GM19395 (cell line): Measurements from ENCODE around the gene SLC26A9.

Experiments used
- ATAC-seq: cut with Tn5 transposase; IDR thresholded peaks from one replicate; pipeline ENCODE4 v1.9.1; 2021; ENCODE audit warnings: mild to moderate bottlenecking, moderate library complexity; ENCODE audit not compliant: unreplicated experiment

The SLC26A9 gene, protein sequence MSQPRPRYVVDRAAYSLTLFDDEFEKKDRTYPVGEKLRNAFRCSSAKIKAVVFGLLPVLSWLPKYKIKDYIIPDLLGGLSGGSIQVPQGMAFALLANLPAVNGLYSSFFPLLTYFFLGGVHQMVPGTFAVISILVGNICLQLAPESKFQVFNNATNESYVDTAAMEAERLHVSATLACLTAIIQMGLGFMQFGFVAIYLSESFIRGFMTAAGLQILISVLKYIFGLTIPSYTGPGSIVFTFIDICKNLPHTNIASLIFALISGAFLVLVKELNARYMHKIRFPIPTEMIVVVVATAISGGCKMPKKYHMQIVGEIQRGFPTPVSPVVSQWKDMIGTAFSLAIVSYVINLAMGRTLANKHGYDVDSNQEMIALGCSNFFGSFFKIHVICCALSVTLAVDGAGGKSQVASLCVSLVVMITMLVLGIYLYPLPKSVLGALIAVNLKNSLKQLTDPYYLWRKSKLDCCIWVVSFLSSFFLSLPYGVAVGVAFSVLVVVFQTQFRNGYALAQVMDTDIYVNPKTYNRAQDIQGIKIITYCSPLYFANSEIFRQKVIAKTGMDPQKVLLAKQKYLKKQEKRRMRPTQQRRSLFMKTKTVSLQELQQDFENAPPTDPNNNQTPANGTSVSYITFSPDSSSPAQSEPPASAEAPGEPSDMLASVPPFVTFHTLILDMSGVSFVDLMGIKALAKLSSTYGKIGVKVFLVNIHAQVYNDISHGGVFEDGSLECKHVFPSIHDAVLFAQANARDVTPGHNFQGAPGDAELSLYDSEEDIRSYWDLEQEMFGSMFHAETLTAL

DNA sequence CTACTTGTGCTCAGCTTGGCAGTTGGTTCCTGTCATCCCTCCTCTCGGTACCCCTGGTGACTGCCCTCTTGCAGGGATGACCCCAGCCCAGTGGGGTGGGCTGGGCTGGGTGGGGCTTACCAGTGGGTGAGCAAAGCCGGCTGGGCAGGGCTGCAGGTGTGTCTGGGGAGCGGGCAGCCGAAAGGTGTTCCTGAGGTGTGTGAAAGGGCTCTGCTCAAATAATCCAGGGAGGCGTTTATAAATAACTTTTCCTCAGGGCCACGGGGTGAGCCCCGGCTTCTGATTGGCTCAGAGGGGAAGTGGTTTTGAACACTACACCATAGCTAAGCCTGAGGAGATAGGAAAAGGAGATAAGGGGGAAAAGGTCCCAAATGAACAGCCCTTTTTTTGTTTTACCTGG, at the start of gene SLC26A9:
TSS of gene SLC26A9 (minus strand) at position 212 of the 400 bp plus-strand sequence. CDS start 7,636 bp downstream, outside the sequence.
- no peak for ATAC-seq

DNA sequence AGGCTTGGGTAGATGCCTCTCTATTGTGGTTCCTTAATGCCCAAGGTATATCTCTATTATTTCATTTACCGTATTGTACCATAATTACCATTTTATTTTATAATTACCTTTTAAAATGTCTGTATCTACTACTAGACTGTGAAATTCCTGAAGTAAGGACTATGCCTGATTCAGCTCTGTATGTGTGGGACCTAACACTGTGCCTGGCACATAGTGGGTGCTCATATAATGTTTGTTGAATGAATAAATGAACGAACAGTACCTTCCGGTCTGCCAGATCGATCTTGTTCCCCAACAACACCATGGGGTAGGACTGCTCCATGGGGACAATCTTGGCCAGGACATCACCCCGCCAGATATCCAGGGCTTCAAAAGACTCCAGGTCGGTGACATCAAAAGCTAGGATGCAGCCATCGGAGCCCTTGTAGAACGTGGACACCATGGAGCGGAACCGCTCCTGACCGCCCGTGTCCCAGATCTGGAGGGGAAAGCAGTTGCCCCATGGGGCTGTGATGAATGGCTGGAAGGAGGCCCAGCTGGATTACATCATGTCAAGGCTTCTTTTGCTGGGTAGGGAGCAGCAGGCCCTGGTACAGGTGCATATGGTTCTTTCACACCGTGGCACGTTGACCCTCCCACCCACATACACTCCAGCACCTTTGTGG, 49.1 kb upstream of the SLC26A9 start:
- ATAC-seq: no peak

DNA sequence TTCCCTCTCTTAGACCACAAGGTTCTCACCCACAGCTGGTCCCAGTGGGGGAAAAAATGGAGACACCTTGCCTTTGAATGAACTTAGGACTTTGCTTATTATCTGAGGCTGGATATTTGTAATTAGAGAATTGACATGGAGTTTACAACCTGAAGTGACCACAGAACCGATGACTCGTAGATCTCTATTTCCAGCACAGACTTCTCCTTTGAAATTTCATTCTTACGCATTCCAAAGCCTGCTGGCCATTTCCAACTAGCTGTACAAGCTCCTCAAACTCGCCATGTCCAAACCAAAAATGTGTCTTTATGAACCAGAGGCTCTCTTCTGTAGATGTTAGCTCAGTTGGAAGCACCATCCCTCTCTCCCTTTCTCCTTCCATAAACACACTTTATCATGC, 48.0 kb upstream of the SLC26A9 start:
- ATAC-seq: no peak

DNA sequence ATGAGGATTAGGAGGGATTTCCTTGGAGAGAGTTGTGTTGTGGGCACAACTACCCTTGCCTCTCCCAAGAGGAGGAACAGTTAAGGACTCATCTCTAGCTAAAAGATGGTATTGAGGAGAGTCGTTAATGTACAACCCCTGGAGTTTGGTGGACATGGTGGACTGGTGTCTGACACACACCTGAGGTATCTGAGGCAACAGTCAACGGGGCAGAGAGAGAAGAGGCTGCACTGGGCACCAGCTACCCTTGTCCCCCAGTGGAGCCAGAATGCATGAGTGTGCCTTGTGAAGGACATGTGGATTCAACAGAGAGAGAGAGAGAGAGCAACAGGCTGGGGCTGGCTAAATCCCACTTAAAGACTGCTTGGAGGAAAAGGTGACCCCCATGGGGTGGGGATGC, 47.0 kb upstream of the SLC26A9 start:
- ATAC-seq: no peak

DNA sequence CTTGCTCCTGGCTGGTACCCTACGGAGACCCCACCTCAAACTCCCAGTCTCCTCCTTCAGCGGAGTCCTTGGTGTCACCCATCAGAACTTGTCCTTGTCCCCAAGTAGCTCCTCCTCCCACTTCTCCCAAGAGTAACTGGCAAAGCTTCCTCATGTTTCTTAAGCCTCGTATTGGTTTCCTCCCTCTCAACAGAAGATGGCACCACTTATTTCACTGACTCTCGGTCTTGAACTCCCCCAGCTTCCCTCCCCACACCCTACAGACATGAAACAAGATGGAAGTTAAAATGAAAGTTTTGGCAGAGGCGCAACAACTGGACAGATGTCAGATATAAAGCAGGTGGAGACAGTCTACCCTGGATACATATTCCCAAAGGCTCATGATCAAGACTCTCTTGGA, 46.5 kb upstream of the SLC26A9 start:
- no peak for ATAC-seq

DNA sequence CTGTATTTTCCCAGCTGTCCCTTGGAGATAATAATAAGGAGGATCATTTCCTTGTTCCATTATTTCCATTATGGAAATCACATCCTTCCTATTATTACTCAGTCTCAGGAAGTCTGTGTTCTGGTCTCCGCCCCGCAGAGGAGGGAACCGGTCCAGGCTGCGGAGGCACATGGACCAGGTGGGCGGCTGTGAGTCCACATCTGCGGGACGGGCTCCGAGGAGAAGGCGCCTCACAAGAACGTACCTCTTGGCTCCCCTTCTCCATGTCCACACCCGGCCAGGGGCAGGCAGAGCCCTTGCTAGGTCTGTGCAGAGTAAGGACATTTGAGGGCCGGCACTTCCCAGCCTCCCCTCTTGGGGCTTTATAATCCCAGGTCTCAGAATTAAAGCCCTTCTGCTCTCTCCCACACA, 45.3 kb upstream of the SLC26A9 start:
- no peak for ATAC-seq

DNA sequence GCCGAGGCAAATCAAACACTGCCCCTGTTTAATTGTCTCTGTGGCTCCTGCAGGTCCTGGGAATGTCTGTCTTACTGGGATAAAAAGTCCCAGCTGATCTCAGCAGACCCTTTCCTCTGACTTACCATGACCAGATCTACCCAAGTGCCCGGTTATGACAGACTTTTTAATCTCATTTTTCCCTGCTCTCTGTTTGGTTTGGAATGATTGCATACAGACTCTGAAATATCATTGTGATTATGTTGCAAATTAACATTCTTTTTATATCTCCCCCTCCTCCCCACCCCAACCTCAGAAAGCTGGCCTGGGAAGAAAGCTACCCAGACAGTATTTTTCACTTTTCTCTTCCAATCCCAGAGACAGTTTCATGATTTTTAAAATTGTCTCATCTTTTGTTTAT, 43.6 kb upstream of the SLC26A9 start:
- no peak for ATAC-seq

DNA sequence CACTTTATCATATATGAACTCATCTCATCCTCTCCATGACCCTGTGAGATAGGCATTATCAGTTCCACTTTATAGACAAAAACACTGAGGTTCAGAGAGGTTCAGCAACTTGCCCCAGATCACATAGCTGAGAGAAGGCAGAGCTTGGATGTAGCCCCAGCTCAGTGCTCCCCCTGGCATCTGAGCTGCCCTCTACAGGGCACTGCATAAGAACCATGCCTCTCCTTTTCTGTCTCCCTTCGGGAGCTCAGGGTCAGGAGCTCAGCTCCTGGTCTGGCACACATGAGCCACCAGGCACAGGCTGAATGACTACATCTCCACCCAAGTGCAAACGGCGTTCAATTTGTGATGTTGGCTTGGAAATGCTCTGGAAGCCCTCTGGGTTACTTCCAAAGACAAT, 43.0 kb upstream of the SLC26A9 start:
- no peak for ATAC-seq

DNA sequence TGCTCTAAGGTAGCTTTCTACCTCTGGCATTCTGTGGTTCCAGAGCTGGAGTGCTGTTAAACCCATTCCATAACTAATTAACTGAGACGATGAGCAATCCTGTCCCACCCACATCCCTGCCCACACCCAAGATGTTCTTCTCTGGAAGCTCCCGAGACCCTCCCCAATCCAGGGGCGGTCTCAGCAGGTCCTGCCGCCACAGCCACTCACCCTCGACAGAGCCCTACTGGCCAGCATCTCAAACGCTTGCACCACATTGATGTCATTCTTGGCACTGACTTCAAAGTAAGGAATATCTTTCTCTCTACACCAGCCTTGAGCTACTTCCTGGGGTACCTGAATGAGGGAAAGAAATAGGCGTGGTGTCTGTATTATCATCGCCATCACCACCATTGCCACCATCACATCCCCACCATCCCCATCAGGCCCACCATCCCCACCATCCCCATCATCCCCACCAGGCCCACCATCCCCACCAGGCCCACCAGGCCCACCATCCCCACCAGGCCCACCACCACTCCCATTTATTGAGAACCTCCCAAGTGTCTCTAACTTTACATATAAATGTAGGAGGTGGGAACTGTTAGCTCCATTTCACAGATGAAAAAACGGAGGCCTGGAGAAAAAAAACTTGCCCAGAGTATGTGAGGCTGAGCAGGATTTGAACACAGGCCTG, 42.2 kb upstream of the SLC26A9 start:
- no peak for ATAC-seq

DNA sequence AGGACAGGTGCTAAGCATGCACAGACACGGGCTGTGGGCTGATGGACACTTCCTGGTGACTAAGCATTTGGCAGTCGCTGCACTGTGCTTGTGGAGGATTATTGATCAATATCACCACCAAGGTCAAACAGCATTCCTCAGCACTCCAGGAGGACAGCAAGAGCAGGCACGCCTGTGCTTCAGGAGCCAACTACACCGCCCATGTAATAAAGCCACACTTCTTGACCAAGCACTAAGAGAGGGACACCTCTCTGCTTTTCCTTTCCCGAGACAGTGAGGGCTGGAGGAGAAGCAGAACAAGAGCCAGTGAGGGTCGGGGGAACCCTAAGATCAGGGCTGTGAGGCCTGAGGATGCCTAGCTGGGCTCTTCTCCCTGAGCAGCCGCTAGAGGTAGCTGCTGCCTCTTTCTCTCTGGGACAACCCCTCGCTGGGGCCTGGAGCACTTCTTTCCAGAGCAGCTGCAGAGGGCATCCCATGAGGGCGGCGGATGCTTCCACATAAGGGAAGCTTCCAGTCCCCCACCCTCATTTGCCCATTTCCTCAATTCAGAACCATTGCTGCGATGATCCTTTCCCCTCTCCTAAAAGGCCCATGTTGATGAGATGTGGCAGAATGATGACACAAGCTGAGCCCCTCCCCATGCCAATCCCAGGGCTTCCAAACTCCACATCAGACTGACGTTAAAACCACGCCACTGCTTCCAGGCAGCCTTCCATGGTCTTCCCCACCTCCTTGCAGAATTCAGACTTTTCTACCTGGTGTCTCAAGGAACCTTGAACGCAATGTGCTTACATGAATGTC, 40.9 kb upstream of the SLC26A9 start:
- ATAC-seq: no peak

DNA sequence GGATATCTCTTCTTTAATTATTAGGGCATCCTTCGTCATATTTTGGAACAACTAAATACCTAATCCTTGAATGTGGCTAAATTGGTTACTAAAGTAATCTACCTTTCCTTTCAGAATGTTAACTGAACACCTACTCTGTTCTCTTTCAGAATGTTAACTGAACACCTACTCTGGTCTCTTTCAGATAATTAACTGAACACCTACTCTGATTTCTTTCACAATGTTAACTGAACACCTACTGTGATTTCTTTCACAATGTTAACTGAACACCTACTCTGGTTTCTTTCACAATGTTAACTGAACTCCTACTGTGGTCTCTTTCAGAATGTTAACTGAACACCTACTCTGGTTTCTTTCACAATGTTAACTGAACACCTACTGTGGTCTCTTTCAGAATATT, 38.0 kb upstream of the SLC26A9 start:
- no peak for ATAC-seq

DNA sequence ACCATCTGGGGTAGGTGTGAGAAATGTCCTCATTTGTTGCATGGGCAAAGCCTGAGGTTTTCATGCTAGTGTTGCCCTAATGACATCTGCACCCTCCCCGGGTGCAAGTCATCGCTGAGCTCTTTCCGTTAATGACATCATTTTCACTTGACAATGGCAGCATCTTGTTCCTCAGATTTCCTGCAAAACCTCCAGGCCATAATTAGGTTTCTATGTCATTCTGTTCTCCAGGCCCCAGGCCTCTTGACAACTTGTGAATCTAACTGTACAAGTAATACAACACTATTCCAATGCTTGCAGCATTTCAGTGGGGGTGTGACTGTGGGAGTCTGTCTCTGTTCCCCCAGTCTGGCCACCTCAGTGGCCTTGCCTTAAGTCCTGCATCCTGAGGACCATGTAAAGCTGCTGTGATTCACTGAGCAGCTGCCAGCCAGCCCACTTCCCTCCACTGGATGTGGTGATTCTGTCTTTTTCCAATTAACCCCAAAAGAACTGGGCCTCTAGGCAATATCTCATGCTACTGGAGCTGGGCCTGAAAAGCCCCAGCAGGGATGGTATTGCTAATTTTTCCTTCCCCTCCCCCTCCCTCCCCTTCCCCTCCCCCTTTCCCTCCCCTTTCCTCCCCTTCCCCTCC, 37.1 kb upstream of the SLC26A9 start:
- no peak for ATAC-seq

DNA sequence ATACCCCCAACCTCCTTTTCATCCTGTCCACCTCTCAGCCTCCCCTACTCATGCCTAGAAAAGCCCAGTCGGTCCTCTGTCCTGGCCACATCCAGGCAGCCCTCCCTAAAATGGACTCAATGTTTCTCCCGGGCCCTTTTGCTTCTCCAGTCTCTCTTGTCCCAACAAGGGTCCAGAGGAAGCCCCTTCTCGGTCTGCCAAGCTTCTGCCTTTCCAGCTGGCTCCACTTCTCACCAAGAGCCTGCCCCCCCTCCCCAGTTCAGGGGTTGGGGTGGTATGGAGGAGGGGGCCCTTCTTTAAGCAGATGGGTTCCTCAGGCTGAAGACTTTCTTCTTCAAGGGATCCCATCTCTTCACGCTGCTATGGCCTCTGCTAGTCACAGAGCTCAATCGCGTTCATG, 36.0 kb upstream of the SLC26A9 start:
- ATAC-seq: no peak

DNA sequence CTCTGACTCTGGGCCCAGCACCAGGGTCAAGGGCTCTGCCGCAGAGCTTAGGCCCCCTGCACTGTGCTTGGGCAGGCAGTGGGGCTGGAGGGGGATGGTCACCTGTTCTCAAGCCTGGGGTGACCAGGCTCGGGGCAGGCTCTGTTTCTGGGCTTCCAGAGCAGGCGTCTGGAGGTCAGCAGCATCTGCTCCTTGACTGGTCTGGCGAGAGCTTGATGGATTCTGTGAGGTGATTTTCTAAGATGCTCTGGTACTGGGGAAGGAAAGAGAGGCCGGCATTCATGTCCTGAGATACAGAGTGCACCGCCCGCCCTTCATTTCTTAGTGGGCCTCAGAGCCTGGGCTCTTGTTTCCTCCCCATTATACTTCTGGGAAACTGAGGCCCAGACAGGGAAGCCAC, 35.4 kb upstream of the SLC26A9 start:
- ATAC-seq: no peak

DNA sequence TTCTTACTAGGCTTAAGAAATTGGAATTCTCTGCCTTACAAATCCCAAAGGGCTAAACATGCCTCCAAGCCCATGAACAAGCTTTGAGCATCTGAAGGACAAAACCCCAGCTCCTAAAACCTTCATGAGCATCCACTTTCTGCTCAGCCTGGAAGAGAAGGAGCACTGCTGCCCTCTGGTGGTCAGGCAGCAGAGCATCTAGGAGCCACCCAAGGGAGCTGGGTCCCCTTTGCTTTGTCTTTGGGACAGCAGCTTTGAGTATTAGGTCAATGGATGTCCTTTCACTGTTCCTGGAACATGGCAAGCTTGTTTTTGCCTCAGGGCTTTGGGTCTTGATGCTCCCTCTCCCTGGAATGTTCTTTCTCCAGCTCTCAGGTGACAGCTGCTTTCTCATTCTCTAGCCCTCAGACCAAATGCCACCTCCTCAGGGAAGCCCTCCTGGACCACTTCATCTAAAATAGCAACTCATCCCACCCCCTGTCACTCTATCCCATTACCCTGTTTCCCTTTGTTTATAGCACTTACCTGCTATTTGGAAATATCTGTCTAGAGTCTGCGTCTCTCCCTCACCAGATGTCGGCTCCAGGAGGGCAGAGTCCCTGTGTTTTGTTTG, 34.3 kb upstream of the SLC26A9 start:
- ATAC-seq: no peak

DNA sequence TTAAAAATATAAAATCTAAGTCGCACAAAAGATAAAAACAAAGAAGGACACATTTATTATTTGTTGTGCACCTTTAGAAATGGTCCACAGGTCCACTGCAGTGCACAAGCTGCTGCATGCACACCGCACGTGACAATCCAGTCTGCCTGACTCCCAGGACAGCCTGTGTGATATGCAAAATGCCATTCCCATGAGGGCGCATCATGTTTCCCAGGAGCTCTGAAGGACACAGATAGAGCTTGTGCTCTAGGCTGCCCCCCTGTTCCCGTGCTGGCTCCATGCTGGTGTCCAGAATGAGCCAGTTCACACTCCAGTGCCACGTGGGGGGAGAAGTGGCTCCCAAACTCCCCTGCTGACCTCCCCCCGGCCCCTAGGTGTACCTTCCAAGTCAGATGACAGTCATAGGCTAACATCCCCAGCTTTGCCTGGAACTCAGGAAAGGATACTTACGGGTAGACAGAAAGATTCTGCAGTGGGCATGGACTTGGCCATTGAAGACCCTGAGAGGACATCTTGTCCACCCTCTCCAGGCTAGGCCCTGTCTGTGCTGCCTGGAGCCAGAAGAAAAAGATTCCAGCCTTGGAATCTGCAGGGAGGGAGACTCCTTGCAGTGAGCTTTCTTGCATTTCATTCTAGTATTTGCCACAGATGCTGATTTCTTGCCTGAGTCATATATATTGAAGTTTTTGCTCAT, 33.6 kb upstream of the SLC26A9 start:
- no peak for ATAC-seq

DNA sequence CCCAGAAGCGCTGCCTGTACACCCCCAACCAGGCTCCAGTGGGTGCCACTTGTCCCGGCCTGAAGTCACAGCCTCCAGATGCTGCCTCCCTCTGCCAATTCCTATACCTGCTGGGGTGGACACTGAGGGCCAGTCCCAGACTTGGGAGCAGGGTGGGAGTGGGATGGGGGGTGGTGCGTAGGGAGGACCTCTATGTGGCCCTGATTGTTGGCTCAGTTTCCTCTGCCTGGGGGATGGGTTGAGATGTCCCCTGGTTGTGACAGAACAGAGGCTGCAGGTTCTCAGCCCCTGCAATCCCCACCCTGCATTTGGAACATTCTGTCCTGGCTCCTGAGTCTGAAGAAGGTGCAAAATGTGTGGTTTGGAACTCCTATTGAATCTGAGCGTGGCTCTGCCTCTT, 32.8 kb upstream of the SLC26A9 start:
- ATAC-seq: no peak

DNA sequence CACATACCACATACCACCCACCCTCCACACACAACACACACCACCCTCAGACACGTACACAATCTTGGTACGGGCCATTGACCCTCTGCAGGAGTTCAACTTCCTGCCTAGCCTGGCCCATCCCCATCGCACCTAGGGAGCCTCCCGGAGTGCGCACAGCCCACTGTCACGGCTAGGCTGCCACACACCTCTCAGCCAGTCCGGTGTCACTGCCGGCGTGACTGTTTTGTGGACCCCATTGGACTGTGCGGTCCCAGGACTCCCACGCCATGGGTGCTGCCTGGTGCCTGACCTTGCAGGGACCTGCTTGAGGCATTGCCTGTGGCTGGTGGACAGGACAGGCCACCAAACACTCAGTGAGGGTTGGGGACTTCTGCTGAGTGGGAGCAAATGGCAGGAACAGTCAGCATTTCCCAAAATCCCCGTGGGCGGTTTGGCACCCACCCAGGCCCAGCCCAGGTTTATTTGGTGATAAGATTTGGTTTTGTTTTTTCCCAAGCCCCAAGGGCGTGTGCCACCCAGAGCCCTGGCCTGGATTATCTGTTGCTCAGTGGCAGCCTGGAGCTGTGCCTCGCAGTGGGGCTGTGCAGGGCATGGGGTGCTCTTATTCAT, 32.2 kb upstream of the SLC26A9 start:
- ATAC-seq: no peak
